ENCODE results near the gene GSC.
"Not testable (repeated sequence)": the region's sequence is repeated elsewhere in the genome, so short reads cannot be mapped to it uniquely, and the experiment has no call there.

GSC gene

DNA sequence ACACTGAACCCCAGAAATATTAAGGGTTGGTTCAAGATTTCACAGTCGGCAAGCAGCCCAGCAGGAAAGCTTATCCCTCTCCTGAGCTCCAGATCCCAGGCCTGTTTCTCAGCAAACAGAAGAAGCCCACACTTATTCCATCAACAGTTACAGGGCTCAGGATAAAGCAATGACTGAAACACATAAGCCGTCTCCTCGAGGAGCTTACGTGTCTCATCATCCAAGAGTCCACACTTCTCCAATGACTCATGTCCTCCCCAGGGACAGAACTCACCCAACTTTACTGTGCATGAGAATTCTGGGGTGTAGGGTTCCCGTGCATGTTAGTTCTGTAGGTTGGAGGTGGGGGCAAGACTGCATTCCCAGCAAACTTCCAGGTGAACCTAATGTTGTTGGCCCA is 31.2 kb downstream of the GSC start:
- no peak for DNase-seq

DNA sequence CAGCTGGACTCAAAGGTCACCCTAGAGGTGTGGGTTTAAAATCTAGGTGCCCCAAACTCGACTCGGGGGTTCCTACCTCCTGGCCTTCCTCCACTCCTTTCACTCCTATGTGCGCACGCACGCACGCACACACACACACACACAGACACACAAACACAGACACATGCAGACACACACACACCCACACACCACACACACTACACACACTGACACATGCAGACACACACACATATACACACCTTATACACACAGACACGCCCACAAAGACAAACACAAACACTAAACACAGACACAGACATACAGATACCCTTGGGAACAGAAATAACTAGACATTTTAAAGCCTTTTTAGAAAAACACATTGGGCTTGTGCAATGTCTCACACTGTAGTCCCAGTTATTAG is 31.8 kb downstream of the GSC start:
- no peak for DNase-seq

DNA sequence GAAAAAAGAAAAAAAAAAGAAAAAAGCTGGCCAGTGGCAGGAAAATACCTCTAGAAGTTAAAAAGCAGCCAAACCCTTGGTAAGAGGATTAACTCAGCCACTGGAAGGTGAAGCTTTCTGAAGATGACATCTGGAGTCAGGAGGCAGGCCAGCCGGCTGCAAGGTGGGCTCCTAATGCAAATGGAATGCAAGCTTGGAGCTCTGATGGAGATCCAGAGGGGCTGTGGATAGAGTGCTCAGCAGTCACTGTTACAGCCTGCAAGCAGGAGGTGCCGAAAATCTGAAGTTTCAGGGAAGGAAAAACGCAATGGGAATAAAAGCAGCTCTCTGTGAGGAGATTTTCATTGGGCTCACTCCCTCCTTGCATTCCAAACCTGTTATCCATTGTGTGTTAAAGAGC is 41.0 kb downstream of the GSC start:
- no peak for DNase-seq

DNA sequence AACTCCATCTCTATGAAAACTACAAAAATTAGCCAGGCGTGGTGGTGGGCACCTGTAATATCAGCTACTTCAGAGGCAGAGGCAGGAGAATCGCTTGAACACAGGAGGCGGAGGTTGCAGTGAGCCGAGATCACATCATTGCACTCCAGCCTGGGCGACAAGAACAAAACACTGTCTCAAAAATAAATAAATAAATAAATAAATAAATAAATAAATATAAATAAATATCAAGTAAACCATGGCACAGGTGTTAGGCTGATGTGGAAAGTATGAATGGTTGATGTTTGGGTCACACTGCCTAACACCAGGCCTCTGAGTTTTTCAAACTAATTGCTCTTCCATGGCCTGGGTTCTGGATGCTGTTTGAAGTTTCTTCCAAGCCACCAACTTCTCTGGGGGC is 41.5 kb downstream of the GSC start:
- not testable (repeated sequence) for DNase-seq

DNA sequence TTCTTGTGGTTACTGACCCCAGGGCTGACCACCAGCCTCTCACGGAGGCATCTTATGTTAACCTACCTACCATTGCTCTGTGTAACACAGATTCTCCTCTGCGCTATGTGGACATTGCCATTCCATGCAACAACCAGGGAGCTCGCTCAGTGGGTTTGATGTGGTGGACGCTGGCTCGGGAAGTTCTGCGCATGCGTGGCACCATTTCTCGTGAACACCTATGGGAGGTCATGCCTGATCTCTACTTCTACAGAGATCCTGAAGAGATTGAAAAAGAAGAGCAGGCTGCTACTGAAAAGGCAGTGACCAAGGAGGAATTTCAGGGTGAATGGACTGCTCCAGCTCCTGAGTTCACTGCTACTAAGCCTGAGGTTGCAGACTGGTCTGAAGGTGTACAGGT is 43.3 kb downstream of the GSC start:
- not testable (repeated sequence) for DNase-seq

DNA sequence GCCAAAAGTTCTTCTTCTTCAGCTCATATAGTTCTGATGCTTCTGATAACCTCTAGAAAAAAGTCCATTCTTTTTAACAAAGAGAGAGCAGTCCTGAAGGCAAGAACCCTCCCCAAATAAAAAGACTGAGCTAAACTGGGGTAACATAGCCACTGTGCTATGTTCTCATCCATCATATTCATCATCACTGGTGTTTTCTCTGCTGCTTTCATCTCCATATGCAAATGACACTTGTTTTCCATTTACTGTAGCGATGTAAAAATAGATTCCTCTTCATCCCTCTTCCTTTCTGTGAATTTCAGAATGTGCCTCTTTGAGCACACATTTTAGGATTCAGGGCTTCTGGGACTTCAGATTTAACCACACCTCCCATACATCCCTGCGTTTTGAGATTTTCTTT is 44.9 kb downstream of the GSC start:
- DNase-seq = no peak

DNA sequence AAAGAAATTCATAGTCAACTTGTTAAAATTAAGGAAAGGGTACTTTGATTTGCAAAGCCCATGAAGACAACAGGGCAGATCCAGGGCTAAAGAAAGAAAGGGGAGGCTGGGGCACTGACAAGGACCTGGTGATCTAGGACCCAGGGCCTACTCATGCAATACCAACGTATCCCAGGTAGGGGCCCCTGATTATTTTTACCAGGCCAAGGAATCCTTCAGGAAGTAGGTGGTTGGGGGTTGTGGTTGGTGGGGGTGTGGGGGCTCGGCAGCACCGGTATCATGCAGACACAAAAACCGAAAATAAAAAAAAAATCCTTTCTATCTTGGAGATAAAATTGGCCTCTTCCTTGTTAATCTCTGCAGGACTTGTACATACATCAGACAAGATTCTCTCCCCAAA is 47.5 kb downstream of the GSC start:
- no peak for DNase-seq

All from inflammatory macrophage (primary cell).